HepG2 (cell line): ENCODE data around the gene SERTAD1. TPM values are rescaled to one million over a fixed set of nuclear protein-coding genes. Genes with fewer than 3 reads are reported as not detected.

Experiments used
- CREM ChIP-seq, 2 experiments: sonication (generic) in 1 of 2; formaldehyde crosslinking in 1 of 2; IDR thresholded peaks; 2 replicates each; pipeline versions ENCODE4 v1.4.0 to v1.6.1; 2016 to 2020; ENCODE audit warnings: antibody characterized with exemption in 1 of 2, mild to moderate bottlenecking in 1 of 2, missing genetic modification reagents in 1 of 2
- KDM2A ChIP-seq: sonication (generic); formaldehyde crosslinking; IDR thresholded peaks from 2 replicates; pipeline ENCODE4 v1.4.0; 2020; ENCODE audit warnings: low read depth, missing genetic modification reagents, borderline replicate concordance
- KLF15 ChIP-seq: sonication (generic); formaldehyde crosslinking; IDR thresholded peaks from 2 replicates; pipeline ENCODE4 v1.8.1; 2023; ENCODE audit warnings: borderline replicate concordance, mild to moderate bottlenecking, inconsistent platforms, missing genetic modification reagents, mixed read lengths
- SAFB2 ChIP-seq: sonication (generic); formaldehyde crosslinking; IDR thresholded peaks from 2 replicates; pipeline ENCODE4 v1.5.1; 2020; ENCODE audit warnings: missing genetic modification reagents, low read depth, mild to moderate bottlenecking, borderline replicate concordance
- SIX4 ChIP-seq: sonication (generic); formaldehyde crosslinking; IDR thresholded peaks from 2 replicates; pipeline ENCODE4 v1.4.0; 2020; ENCODE audit warnings: missing genetic modification reagents
- SP4 ChIP-seq: sonication (generic); formaldehyde crosslinking; IDR thresholded peaks from 2 replicates; pipeline ENCODE4 v1.8.1; 2023; ENCODE audit warnings: mild to moderate bottlenecking, missing genetic modification reagents
- ZBTB7B ChIP-seq: sonication (generic); formaldehyde crosslinking; IDR thresholded peaks from 2 replicates; pipeline ENCODE4 v1.4.0; 2020; ENCODE audit warnings: missing genetic modification reagents
- ZNF160 ChIP-seq: sonication (generic); formaldehyde crosslinking; IDR thresholded peaks from 2 replicates; pipeline ENCODE4 v1.8.0; 2022; ENCODE audit warnings: mild to moderate bottlenecking, inconsistent platforms, missing genetic modification reagents
- ZNF572 ChIP-seq: sonication (generic); formaldehyde crosslinking; IDR thresholded peaks from 2 replicates; pipeline ENCODE4 v1.5.1; 2020; ENCODE audit warnings: mild to moderate bottlenecking, missing genetic modification reagents
- polyA plus RNA-seq, 8 experiments: library from polyadenylated mRNA; depleted of rRNA in 3 of 8; stranded (reverse) in 7 of 8; unstranded in 1 of 8; fragments of >200 nt; fragmentation: Illumina TruSeq in 4 of 8; extraction: Trizol in 4 of 8; gene quantifications; 2 replicates each; pipeline versions ENCODE4 v1.2.1 to v1.2.3, GENCODE V29; 2011 to 2016; ENCODE audit warnings: low read depth in 4 of 8, missing spikeins in 1 of 8, mixed read lengths in 1 of 8; ENCODE audit not compliant: insufficient read depth in 1 of 8
- total RNA-seq, 5 experiments: library from RNA; depleted of rRNA; stranded (reverse); fragments of >200 nt; fragmentation: Illumina TruSeq; extraction: Trizol; gene quantifications; 2 replicates each; pipeline ENCODE4 v1.2.3, GENCODE V29; 2016; ENCODE audit warnings: low read depth in 1 of 5
- TF ChIP-seq, protein P1 (sequence below): sonication (generic); formaldehyde crosslinking; IDR thresholded peaks from 2 replicates; pipeline ENCODE4 v1.4.0; 2020; ENCODE audit warnings: missing genetic modification reagents
- TF ChIP-seq, protein P2 (sequence below): IDR thresholded peaks from 2 replicates; pipeline ENCODE4 v1.6.1; 2012; ENCODE audit warnings: low read depth, low read length, improper control_type of control experiment
- TF ChIP-seq, protein P3 (sequence below): IDR thresholded peaks from 2 replicates; pipeline ENCODE4 v1.6.1; 2016; ENCODE audit warnings: mild to moderate bottlenecking, missing biosample characterization, missing genetic modification reagents
- TF ChIP-seq, protein P4 (sequence below): sonication (generic); formaldehyde crosslinking; IDR thresholded peaks from 2 replicates; pipeline ENCODE4 v1.5.0; 2020; ENCODE audit warnings: missing genetic modification reagents
- TF ChIP-seq, protein P5 (sequence below): sonication (generic); formaldehyde crosslinking; conservative IDR thresholded peaks from 2 replicates; pipeline ENCODE4 v1.8.0; 2022; ENCODE audit warnings: low read depth, missing genetic modification reagents
- TF ChIP-seq, protein P6 (sequence below): IDR thresholded peaks from 2 replicates; pipeline ENCODE4 v1.4.0; 2020; ENCODE audit warnings: mild to moderate bottlenecking, missing genetic modification reagents

Gene SERTAD1
- total and polyA plus RNA-seq, 2 of the 13 experiments (the other 11 are each of a cell fraction or from before 2014, with no cell fraction given) = 4.3 to 4.5 TPM

DNA sequence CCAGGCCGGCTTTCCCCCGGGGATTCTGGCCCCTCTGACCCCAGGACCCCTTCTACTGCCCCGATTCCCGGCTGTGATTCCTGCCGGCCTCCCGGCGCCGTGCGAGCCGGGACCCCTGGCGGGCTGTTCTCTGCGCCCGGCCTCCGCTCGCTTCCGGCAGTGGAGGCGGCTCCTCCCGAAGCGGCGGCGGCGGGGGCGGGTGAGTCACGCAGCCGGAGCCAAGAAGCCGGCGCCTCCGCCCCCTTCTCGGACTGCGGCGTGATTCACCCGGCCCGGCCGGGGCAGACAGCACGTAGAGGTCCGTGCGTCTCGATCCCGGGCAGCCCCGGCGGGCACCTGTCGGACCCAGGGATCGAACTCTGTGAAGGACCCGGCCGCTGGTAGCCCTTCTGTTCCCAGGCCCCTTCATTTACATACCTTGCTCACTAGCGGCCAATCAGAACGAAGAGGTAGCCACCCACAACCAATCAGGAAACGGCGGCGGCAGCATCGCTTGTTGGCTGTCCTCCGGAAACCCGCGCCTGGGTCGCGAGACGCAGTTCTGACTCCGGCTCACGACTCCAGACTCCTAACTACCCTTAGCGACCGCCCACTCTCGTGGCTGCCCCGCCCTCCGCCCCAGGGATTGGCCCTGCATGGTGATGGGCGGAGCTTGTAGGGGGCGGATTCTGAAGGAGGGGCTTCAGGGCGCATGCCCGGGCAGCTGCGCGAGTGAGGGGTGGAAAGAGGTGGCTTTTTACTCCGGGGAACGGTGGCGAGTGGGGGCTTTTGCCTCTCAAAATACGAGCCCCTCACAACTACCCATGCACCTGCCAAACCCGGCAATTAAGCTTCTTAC, at the start of gene SERTAD1 (continued):
- TF ChIP-seq, protein P1, sequence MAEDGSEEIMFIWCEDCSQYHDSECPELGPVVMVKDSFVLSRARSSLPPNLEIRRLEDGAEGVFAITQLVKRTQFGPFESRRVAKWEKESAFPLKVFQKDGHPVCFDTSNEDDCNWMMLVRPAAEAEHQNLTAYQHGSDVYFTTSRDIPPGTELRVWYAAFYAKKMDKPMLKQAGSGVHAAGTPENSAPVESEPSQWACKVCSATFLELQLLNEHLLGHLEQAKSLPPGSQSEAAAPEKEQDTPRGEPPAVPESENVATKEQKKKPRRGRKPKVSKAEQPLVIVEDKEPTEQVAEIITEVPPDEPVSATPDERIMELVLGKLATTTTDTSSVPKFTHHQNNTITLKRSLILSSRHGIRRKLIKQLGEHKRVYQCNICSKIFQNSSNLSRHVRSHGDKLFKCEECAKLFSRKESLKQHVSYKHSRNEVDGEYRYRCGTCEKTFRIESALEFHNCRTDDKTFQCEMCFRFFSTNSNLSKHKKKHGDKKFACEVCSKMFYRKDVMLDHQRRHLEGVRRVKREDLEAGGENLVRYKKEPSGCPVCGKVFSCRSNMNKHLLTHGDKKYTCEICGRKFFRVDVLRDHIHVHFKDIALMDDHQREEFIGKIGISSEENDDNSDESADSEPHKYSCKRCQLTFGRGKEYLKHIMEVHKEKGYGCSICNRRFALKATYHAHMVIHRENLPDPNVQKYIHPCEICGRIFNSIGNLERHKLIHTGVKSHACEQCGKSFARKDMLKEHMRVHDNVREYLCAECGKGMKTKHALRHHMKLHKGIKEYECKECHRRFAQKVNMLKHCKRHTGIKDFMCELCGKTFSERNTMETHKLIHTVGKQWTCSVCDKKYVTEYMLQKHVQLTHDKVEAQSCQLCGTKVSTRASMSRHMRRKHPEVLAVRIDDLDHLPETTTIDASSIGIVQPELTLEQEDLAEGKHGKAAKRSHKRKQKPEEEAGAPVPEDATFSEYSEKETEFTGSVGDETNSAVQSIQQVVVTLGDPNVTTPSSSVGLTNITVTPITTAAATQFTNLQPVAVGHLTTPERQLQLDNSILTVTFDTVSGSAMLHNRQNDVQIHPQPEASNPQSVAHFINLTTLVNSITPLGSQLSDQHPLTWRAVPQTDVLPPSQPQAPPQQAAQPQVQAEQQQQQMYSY (CRISPR knock-in tag) = no peak
- TF ChIP-seq, protein P2, sequence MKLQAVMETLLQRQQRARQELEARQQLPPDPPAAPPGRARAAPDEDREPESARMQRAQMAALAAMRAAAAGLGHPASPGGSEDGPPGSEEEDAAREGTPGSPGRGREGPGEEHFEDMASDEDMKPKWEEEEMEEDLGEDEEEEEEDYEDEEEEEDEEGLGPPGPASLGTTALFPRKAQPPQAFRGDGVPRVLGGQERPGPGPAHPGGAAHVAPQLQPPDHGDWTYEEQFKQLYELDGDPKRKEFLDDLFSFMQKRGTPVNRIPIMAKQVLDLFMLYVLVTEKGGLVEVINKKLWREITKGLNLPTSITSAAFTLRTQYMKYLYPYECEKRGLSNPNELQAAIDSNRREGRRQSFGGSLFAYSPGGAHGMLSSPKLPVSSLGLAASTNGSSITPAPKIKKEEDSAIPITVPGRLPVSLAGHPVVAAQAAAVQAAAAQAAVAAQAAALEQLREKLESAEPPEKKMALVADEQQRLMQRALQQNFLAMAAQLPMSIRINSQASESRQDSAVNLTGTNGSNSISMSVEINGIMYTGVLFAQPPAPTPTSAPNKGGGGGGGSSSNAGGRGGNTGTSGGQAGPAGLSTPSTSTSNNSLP = no peak
- TF ChIP-seq ZBTB7B (CRISPR knock-in tag) = peak; percentile 11; the same call in 1 of the 2 replicates
- TF ChIP-seq, protein P3, sequence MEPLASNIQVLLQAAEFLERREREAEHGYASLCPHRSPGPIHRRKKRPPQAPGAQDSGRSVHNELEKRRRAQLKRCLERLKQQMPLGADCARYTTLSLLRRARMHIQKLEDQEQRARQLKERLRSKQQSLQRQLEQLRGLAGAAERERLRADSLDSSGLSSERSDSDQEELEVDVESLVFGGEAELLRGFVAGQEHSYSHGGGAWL (CRISPR knock-in tag) = peak; percentile 33; the same call in 1 of the 2 replicates
- no peak for TF ChIP-seq SIX4
- TF ChIP-seq ZNF572 (CRISPR knock-in tag) = no peak
- TF ChIP-seq, protein P4, sequence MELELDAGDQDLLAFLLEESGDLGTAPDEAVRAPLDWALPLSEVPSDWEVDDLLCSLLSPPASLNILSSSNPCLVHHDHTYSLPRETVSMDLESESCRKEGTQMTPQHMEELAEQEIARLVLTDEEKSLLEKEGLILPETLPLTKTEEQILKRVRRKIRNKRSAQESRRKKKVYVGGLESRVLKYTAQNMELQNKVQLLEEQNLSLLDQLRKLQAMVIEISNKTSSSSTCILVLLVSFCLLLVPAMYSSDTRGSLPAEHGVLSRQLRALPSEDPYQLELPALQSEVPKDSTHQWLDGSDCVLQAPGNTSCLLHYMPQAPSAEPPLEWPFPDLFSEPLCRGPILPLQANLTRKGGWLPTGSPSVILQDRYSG = 0 out of 2 replicates have a peak, but pooled peaks have one; percentile 54
- peak; percentile 45; the same call in 1 of the 2 replicates for TF ChIP-seq KDM2A
- TF ChIP-seq KLF15 (CRISPR knock-in tag) = no peak; the same call in 1 of the 2 replicates
- peak; percentile 97 for TF ChIP-seq SP4
- TF ChIP-seq, protein P5, sequence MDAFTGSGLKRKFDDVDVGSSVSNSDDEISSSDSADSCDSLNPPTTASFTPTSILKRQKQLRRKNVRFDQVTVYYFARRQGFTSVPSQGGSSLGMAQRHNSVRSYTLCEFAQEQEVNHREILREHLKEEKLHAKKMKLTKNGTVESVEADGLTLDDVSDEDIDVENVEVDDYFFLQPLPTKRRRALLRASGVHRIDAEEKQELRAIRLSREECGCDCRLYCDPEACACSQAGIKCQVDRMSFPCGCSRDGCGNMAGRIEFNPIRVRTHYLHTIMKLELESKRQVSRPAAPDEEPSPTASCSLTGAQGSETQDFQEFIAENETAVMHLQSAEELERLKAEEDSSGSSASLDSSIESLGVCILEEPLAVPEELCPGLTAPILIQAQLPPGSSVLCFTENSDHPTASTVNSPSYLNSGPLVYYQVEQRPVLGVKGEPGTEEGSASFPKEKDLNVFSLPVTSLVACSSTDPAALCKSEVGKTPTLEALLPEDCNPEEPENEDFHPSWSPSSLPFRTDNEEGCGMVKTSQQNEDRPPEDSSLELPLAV (CRISPR knock-in tag) = no peak
- TF ChIP-seq, protein P6, sequence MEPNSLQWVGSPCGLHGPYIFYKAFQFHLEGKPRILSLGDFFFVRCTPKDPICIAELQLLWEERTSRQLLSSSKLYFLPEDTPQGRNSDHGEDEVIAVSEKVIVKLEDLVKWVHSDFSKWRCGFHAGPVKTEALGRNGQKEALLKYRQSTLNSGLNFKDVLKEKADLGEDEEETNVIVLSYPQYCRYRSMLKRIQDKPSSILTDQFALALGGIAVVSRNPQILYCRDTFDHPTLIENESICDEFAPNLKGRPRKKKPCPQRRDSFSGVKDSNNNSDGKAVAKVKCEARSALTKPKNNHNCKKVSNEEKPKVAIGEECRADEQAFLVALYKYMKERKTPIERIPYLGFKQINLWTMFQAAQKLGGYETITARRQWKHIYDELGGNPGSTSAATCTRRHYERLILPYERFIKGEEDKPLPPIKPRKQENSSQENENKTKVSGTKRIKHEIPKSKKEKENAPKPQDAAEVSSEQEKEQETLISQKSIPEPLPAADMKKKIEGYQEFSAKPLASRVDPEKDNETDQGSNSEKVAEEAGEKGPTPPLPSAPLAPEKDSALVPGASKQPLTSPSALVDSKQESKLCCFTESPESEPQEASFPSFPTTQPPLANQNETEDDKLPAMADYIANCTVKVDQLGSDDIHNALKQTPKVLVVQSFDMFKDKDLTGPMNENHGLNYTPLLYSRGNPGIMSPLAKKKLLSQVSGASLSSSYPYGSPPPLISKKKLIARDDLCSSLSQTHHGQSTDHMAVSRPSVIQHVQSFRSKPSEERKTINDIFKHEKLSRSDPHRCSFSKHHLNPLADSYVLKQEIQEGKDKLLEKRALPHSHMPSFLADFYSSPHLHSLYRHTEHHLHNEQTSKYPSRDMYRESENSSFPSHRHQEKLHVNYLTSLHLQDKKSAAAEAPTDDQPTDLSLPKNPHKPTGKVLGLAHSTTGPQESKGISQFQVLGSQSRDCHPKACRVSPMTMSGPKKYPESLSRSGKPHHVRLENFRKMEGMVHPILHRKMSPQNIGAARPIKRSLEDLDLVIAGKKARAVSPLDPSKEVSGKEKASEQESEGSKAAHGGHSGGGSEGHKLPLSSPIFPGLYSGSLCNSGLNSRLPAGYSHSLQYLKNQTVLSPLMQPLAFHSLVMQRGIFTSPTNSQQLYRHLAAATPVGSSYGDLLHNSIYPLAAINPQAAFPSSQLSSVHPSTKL (CRISPR knock-in tag) = peak; percentile 53
- peak; percentile 51 for TF ChIP-seq CREM (IDR thresholded peaks at IDR 0.05)
- no peak for TF ChIP-seq CREM (CRISPR knock-in tag; IDR thresholded peaks at IDR 0.05)
- no peak for TF ChIP-seq ZNF160 (CRISPR knock-in tag)
- peak; percentile 52; the same call in 1 of the 2 replicates for TF ChIP-seq SAFB2
